KOPT-K1 (cell line): Measurements from ENCODE around the gene HMCN2.

Experiments
- H3K27ac ChIP-seq: fragments of 200-600 bp; sonication (generic); 2 replicates; pipeline ENCODE4 v1.5.1; 2016; ENCODE audit warnings: antibody characterized with exemption, mild to moderate bottlenecking, low read depth, low read length; ENCODE audit not compliant: poor library complexity, severe bottlenecking
- H3K36me3 ChIP-seq: fragments of 200-600 bp; sonication (generic); 2 replicates; pipeline ENCODE4 v1.5.1; 2017; ENCODE audit warnings: antibody characterized with exemption, mild to moderate bottlenecking, low read length, moderate library complexity; ENCODE audit not compliant: insufficient read depth
- H3K9me3 ChIP-seq: fragments of 200-600 bp; sonication (generic); 2 replicates; pipeline ENCODE4 v1.5.1; 2017; ENCODE audit warnings: antibody characterized with exemption, low read length, mild to moderate bottlenecking; ENCODE audit not compliant: insufficient read depth, poor library complexity, severe bottlenecking

HMCN2 gene

GRCh38 chr9:130470269-130470668 is 204.7 kb downstream of the HMCN2 start:
- H3K9me3 ChIP-seq: no peaks in the 10 kb centered on the region
- no peak overlapping the region for H3K27ac ChIP-seq
- H3K36me3 ChIP-seq: no peaks in the 10 kb centered on the region

GRCh38 chr9:130470950-130471349 is 205.4 kb downstream of the HMCN2 start:
- Histone ChIP-seq H3K36me3 (no peaks in the 10 kb centered on the region), H3K9me3 (no peaks in the 10 kb centered on the region), H3K27ac (no peak overlapping the region)

- no peak overlapping the region for H3K27ac ChIP-seq
- no peaks in the 10 kb centered on the region for H3K9me3 ChIP-seq
- H3K36me3 ChIP-seq: no peaks in the 10 kb centered on the region
Measured at GRCh38 chr9:130471411-130472183, 206.0 kb downstream of the HMCN2 start.

GRCh38 chr9:130472184-130472705 is 206.7 kb downstream of the HMCN2 start:
- no peaks in the 10 kb centered on the region for H3K36me3 ChIP-seq
- H3K9me3 ChIP-seq: no peaks in the 10 kb centered on the region
- no peak overlapping the region for H3K27ac ChIP-seq

GRCh38 chr9:130473009-130473408 is 207.4 kb downstream of the HMCN2 start:
- H3K9me3 ChIP-seq: no peaks in the 10 kb centered on the region
- no peak overlapping the region for H3K27ac ChIP-seq
- H3K36me3 ChIP-seq: no peaks in the 10 kb centered on the region

GRCh38 chr9:130473566-130473965 is 208.0 kb downstream of the HMCN2 start:
- Histone ChIP-seq H3K36me3 (no peaks in the 10 kb centered on the region), H3K27ac (no peak overlapping the region), H3K9me3 (no peaks in the 10 kb centered on the region)

- Histone ChIP-seq H3K36me3 (no peaks in the 10 kb centered on the region), H3K9me3 (no peaks in the 10 kb centered on the region), H3K27ac (no peak overlapping the region)
Measured at GRCh38 chr9:130474106-130474505, 208.5 kb downstream of the HMCN2 start.

GRCh38 chr9:130476151-130476730 is 210.7 kb downstream of the HMCN2 start:
- H3K9me3 ChIP-seq: no peaks in the 10 kb centered on the region
- H3K27ac ChIP-seq: no peak overlapping the region
- no peaks in the 10 kb centered on the region for H3K36me3 ChIP-seq

- Histone ChIP-seq H3K9me3 (no peaks in the 10 kb centered on the region), H3K36me3 (no peaks in the 10 kb centered on the region), H3K27ac (no peak overlapping the region)
Measured at GRCh38 chr9:130477564-130477963, 212.0 kb downstream of the HMCN2 start.

GRCh38 chr9:130478152-130478551 is 212.6 kb downstream of the HMCN2 start:
- Histone ChIP-seq H3K36me3 (no peaks in the 10 kb centered on the region), H3K9me3 (no peaks in the 10 kb centered on the region), H3K27ac (no peak overlapping the region)

- no peaks in the 10 kb centered on the region for H3K36me3 ChIP-seq
Measured at GRCh38 chr9:130478736-130479575, 213.4 kb downstream of the HMCN2 start.

GRCh38 chr9:130479587-130479986 is 214.0 kb downstream of the HMCN2 start:
- no peaks in the 10 kb centered on the region for H3K36me3 ChIP-seq
- no peaks in the 10 kb centered on the region for H3K9me3 ChIP-seq
- no peak overlapping the region for H3K27ac ChIP-seq

More at GRCh38 chr9:130478736-130479575, 213.4 kb downstream of the HMCN2 start:
- no peaks in the 10 kb centered on the region for H3K9me3 ChIP-seq
- no peak overlapping the region for H3K27ac ChIP-seq

- H3K9me3 ChIP-seq: no peaks in the 10 kb centered on the region
- H3K36me3 ChIP-seq: no peaks in the 10 kb centered on the region
- H3K27ac ChIP-seq: no peak overlapping the region
Measured at GRCh38 chr9:130480673-130481072, 215.1 kb downstream of the HMCN2 start.

- no peaks in the 10 kb centered on the region for H3K36me3 ChIP-seq
- H3K9me3 ChIP-seq: no peaks in the 10 kb centered on the region
- H3K27ac ChIP-seq: no peak overlapping the region
Measured at GRCh38 chr9:130482463-130482862, 216.9 kb downstream of the HMCN2 start.

- Histone ChIP-seq H3K27ac (no peak overlapping the region), H3K9me3 (no peaks in the 10 kb centered on the region), H3K36me3 (no peaks in the 10 kb centered on the region)
Measured at GRCh38 chr9:130483371-130483971, 217.9 kb downstream of the HMCN2 start.
